ENCODE data around the gene GRAMD4. TPM values are rescaled to one million over a fixed set of nuclear protein-coding genes. Genes with fewer than 3 reads are reported as not detected.

GRAMD4 gene
- total RNA-seq, 1 donor from 2014 or later: 36.8 TPM

DNA sequence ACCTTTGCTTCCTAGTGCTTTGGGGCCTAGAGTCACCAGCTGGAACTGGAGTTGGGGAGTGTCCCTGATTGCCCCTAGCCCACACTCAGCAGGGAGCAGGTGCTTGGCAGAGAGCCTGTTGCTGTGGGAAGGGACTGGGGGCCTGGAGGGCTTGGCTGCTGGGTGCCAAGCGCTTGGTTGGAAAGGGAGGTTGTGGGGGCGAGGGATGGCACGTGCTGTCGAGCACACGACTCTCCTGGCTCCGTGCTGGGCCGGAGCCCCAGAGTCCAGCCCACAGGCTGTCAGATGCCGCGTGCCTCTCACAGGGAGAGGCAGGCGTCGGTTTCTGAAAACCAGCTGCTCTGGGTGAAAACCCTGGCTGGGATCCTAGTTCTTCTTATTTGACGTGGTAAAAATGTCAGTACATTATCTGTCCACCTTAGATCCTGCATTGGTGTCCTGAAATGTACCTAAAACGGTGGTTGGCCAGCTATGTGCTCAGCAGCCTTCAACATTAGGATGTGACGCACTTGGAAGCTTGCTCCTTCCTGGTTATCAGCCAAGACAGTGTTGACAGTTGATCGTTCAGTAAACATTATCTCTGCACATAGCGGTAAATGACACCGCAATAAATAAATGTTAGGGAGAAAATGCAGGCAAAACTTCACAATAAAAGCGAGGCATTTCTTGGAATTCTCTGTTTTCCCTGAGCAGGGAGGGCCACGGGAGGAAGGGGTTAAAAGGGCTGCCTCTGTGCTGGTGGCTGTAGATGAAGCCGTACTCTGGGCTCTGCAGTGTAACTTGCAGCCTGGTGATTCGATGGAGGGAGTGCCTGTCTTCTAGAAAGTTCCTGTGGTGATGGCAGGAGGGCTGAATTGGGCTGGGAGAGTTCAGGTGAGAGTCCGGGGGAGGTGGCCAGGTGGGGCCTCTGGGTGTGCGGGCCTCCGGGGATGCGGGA is 29.2 kb downstream of the GRAMD4 start:
- DNase-seq (ENCODE audit: low read depth): no peak
- TF ChIP-seq, protein P1, sequence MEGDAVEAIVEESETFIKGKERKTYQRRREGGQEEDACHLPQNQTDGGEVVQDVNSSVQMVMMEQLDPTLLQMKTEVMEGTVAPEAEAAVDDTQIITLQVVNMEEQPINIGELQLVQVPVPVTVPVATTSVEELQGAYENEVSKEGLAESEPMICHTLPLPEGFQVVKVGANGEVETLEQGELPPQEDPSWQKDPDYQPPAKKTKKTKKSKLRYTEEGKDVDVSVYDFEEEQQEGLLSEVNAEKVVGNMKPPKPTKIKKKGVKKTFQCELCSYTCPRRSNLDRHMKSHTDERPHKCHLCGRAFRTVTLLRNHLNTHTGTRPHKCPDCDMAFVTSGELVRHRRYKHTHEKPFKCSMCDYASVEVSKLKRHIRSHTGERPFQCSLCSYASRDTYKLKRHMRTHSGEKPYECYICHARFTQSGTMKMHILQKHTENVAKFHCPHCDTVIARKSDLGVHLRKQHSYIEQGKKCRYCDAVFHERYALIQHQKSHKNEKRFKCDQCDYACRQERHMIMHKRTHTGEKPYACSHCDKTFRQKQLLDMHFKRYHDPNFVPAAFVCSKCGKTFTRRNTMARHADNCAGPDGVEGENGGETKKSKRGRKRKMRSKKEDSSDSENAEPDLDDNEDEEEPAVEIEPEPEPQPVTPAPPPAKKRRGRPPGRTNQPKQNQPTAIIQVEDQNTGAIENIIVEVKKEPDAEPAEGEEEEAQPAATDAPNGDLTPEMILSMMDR (conservative IDR thresholded peaks at IDR 0.05; ENCODE audit: low read depth, low read length): no peak
- H3K4me3 ChIP-seq (ENCODE audit: low read depth, low read length): no peak overlapping the region

DNA sequence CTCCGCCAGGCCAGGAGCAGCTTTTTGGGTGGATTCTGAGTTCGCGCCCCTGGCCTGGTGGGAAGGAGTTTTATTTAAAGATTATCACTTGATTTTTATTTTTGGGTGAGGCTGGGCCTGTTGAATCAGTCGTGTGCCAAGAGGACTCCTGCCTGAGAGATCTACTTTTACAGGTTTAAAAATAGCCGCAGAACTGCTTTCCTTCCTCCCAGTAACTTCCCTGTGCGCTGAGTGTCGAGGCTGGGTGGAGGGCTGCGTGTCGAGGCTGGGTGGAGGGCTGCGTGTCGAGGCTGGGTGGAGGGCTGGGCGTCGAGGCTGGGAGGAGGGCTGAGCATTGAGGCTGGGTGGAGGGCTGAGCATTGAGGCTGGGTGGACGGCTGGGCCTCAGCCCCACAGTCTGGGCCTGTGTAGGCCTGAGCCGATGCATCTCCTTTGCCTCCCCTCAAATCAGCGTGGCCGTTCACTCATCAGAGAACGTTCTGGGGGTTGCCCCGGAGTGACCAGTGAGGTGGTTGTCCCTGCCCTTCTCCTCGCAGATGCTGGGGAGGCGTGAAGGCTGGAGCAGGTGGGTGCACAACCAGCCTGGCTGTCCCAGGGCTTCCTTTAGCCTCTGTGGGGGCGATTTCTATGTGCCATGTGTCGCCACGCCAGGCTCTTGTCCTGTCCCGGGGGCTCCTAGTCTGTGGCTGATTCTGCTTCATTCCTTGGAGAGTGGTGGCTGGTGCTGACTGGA is 30.1 kb downstream of the GRAMD4 start:
- H3K4me3 ChIP-seq (ENCODE audit: low read depth, low read length): no peak overlapping the region
- DNase-seq (ENCODE audit: low read depth): no peak
- TF ChIP-seq, protein P1 (conservative IDR thresholded peaks at IDR 0.05; ENCODE audit: low read depth, low read length): no peak

DNA sequence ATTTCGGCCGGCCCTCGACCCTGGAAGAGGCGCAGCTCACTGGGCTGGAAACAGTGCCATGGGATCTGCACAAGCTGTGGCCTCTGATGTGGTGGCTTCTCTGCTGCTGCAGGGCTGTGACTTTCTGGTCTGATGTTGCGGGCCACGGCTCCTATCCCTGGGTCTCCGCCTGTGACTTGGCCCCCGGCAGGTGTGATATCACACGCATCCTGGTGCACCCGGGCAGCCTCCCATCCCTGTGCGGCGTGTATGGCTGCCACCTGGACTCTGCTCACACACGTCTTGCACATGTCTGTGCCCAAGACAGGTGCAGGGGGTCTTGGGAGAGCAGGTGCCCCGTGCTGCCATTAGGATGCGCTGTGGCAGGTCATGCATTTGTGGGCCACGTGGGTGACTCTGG is 31.1 kb downstream of the GRAMD4 start:
- no peak overlapping the region for H3K4me3 ChIP-seq (ENCODE audit: low read depth, low read length)
- TF ChIP-seq, protein P1 (conservative IDR thresholded peaks at IDR 0.05; ENCODE audit: low read depth, low read length): no peak
- no peak for DNase-seq (ENCODE audit: low read depth)

DNA sequence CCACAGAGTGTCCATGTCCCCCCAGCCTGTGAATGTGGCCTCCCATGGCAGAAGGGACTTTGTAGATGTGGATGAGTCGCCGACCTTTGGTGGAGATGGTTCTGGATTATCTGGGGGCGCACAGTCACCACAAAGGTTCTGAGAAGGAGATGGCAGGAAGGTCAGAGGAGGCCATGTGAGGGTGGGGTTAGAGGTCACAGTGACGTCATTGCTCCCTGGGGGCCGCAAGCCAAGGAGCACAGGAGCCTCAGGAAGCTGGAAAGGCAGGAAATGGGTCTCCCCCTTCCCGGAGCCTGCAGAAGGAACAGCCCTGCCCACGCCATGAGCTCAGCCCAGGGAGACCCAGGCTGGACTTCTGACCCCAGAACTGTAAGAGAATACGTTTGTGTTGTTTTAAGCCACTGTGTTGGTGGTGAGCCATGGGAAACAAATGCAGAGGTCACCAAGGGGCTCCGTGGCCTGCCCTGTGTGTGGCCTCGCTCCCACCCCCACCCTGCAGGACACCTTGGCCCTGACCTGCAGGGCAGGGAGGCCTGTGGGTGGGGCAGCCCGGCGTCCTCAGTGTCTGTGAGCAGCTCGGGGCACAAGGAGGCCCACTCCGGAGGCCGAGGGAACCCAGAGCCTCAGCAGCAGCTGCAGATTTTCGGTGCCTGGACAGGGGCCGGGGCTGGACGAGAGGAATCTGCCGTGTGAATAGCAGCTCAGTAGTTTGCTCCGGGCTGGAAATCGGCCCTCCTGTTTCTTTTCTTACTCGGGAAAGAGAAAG is 32.1 kb downstream of the GRAMD4 start:
- DNase-seq (ENCODE audit: low read depth): no peak
- H3K4me3 ChIP-seq (ENCODE audit: low read depth, low read length): no peak overlapping the region
- TF ChIP-seq, protein P1 (conservative IDR thresholded peaks at IDR 0.05; ENCODE audit: low read depth, low read length): no peak

DNA sequence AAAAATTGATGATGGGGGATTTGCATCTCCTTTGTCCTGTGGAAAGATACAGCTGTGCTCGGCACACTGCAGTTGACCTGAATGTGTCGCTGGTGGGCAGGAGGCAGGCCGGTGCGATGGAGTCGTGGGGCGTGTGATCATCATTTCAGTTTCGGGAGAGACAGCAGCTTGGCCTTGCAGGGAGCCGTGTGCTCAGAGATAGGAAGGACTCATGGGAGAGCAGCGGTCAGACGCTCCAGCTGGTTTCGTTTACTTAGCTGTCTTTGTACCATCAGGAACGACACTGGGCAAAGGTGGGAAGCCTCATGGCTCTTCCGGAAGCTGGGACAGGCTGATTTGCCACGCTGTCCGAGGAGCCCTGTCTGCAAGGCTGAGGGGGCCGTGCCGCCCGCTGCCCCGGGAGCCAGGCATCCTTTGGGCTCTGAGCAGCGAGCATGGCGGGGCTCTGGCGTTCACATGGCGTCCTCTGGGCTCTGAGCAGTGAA is 32.7 kb downstream of the GRAMD4 start:
- DNase-seq (ENCODE audit: low read depth): no peak
- TF ChIP-seq, protein P1 (conservative IDR thresholded peaks at IDR 0.05; ENCODE audit: low read depth, low read length): no peak
- no peak overlapping the region for H3K4me3 ChIP-seq (ENCODE audit: low read depth, low read length)

DNA sequence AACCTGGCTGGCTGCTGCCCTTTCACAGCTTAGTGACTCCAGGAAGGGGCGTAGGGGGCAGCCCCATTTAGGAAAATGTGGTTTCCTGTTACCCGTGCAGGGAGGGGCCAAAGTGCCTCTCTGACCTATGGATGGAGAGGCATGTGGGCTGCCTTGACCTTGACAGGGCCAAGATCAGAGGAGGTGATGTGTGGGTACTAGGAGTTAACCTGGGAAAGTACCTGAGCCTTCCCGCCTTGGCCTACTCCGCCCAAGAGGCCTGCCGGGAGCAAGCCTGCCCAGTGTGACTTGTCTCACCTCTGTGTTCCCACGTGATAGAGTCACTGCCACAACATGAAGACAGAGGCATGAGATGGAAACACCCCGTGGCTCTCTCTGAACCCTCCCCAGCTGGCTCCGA is 33.4 kb downstream of the GRAMD4 start:
- TF ChIP-seq, protein P1 (conservative IDR thresholded peaks at IDR 0.05; ENCODE audit: low read depth, low read length): no peak
- DNase-seq (ENCODE audit: low read depth): no peak
- no peak overlapping the region for H3K4me3 ChIP-seq (ENCODE audit: low read depth, low read length)
